ENCODE measurements around the gene GRAMD4. TPM values are rescaled to one million over a fixed set of nuclear protein-coding genes. Genes with fewer than 3 reads are reported as not detected.

The GRAMD4 gene
- total and polyA plus RNA-seq, 4 donors = 16.3 to 67.7 (median 21.2) TPM

DNA sequence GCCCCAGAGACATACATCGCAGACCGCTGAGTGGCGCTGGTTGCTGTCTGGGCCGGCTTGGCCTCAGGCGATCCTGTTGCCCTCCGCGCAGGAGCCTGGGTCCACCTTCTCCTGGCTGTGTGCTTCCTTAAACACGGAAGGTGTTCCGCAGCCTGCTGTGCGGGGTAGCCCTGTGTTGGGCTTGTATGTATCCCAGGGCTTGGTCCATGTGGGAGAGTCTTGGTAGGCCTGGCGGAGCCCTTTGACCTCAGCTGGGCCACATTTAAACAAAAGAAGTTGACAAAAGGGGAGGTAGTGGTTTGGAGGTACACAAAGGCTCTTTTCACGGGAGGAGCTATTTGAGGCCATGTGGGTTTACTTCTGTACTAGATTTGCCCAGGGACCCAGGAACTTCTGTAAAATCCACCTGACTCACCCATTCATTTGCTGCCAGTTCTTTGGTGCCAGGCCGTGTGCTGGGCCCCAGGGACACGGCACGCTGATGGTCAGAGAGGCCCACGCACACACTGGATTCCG lies 11.0 kb upstream of the GRAMD4 start:
- Histone ChIP-seq H3K4me1 (ENCODE audit: control insufficient read depth in 5 of 5, insufficient read depth in 5 of 5, low read length in 5 of 5) (peaks cover 7 to 25% (median 17%) of the 10 kb centered on the region in 5 donors), H3K9ac (ENCODE audit: insufficient read depth in 1 of 2, low read length in 2 of 2) (no peak overlapping the region), H3K36me3 (ENCODE audit: control insufficient read depth in 4 of 4, insufficient read depth in 4 of 4, low read length in 4 of 4) (no peaks in the 10 kb centered on the region), H3K27ac (ENCODE audit: low read depth in 1 of 2, low read length in 1 of 2) (no peak overlapping the region), H3K4me3 (no peak overlapping the region), H3K9me3 (ENCODE audit: control insufficient read depth in 4 of 4, insufficient read depth in 3 of 4, low read length in 3 of 4) (no peaks in the 10 kb centered on the region), H3K27me3 (ENCODE audit: control insufficient read depth in 3 of 3, insufficient read depth in 3 of 3, low read length in 2 of 3) (no peaks in the 10 kb centered on the region)
- TF ChIP-seq, protein P1, sequence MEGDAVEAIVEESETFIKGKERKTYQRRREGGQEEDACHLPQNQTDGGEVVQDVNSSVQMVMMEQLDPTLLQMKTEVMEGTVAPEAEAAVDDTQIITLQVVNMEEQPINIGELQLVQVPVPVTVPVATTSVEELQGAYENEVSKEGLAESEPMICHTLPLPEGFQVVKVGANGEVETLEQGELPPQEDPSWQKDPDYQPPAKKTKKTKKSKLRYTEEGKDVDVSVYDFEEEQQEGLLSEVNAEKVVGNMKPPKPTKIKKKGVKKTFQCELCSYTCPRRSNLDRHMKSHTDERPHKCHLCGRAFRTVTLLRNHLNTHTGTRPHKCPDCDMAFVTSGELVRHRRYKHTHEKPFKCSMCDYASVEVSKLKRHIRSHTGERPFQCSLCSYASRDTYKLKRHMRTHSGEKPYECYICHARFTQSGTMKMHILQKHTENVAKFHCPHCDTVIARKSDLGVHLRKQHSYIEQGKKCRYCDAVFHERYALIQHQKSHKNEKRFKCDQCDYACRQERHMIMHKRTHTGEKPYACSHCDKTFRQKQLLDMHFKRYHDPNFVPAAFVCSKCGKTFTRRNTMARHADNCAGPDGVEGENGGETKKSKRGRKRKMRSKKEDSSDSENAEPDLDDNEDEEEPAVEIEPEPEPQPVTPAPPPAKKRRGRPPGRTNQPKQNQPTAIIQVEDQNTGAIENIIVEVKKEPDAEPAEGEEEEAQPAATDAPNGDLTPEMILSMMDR (IDR thresholded peaks at IDR 0.05; ENCODE audit: control extremely low read depth, extremely low read depth) = no peak
- DNase-seq (no peak), ATAC-seq (ENCODE audit: insufficient read depth, low FRiP score) (no peak)
- WGBS, 2 donors = 83 to 94% methylated on average over 17 of the region's 17 CpGs

DNA sequence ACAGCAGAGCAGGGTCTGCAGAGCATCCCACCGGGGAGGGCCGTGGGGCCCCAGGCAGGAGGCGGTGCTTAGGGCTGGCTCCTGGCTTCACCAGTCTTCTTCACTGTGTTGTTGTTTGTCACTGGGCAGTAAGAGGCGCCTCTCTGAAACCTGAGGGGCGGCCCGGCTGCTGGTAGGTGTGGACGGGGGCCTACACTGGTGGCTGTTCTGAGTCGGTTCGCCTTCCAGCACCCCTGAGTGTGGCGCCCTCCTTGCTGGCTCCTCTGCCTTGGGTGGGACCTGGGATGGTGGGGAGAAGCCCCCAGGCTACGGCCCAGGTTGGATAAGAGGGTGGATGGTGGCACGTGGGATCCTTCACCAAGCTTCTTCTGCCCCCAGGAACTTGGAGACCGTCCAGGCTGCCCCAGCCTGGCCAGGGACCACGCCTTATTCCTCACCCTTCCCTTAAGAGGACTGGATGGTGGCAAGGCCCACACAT lies 10.4 kb upstream of the GRAMD4 start:
- DNase-seq (no peak), ATAC-seq (ENCODE audit: insufficient read depth, low FRiP score) (no peak)
- H3K27me3 ChIP-seq (ENCODE audit: control insufficient read depth in 3 of 3, insufficient read depth in 3 of 3, low read length in 2 of 3) = no peaks in the 10 kb centered on the region
- H3K4me3 ChIP-seq = no peak overlapping the region
- no peak overlapping the region for H3K9ac ChIP-seq (ENCODE audit: insufficient read depth in 1 of 2, low read length in 2 of 2)
- TF ChIP-seq, protein P1 (IDR thresholded peaks at IDR 0.05; ENCODE audit: control extremely low read depth, extremely low read depth) = no peak
- H3K36me3 ChIP-seq (ENCODE audit: control insufficient read depth in 4 of 4, insufficient read depth in 4 of 4, low read length in 4 of 4) = no peaks in the 10 kb centered on the region
- peaks cover 7 to 25% (median 14%) of the 10 kb centered on the region in 5 donors for H3K4me1 ChIP-seq (ENCODE audit: control insufficient read depth in 5 of 5, insufficient read depth in 5 of 5, low read length in 5 of 5)
- H3K27ac ChIP-seq (ENCODE audit: low read depth in 1 of 2, low read length in 1 of 2) = peak overlapping the region in 1 of 2 donors; percentile 5
- H3K9me3 ChIP-seq (ENCODE audit: control insufficient read depth in 4 of 4, insufficient read depth in 3 of 4, low read length in 3 of 4) = no peaks in the 10 kb centered on the region
- WGBS, 2 donors = 90% methylated on average over 14 of the region's 14 CpGs

DNA sequence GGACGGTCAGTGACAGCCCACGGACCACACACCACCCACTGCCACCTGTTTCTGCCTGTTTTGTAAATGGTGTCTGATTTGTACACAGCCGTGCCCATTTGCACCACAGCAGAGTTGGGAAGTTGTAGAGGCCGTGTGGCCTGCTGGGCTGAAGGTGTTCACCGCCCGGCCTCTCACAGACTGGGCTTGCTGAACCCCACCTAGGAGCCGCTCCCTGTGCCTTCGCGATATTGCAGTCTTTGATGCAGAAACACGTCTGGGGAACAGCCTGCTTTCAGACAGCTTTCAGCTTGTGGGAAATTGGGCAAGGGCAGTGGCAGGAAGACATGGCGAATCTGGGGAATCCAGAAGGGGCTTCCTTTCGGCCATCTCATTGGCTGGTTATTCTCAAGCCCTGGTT lies 9.8 kb upstream of the GRAMD4 start:
- Histone ChIP-seq H3K9ac (ENCODE audit: insufficient read depth in 1 of 2, low read length in 2 of 2) (no peak overlapping the region), H3K9me3 (ENCODE audit: control insufficient read depth in 4 of 4, insufficient read depth in 3 of 4, low read length in 3 of 4) (no peaks in the 10 kb centered on the region), H3K4me3 (no peak overlapping the region), H3K4me1 (ENCODE audit: control insufficient read depth in 5 of 5, insufficient read depth in 5 of 5, low read length in 5 of 5) (peaks cover 7 to 25% (median 14%) of the 10 kb centered on the region in 5 donors), H3K36me3 (ENCODE audit: control insufficient read depth in 4 of 4, insufficient read depth in 4 of 4, low read length in 4 of 4) (no peaks in the 10 kb centered on the region), H3K27me3 (ENCODE audit: control insufficient read depth in 3 of 3, insufficient read depth in 3 of 3, low read length in 2 of 3) (no peaks in the 10 kb centered on the region), H3K27ac (ENCODE audit: low read depth in 1 of 2, low read length in 1 of 2) (no peak overlapping the region)
- DNase-seq (no peak), ATAC-seq (ENCODE audit: insufficient read depth, low FRiP score) (no peak)
- WGBS, 2 donors = 43 to 78% methylated on average over 12 of the region's 12 CpGs
- TF ChIP-seq, protein P1 (IDR thresholded peaks at IDR 0.05; ENCODE audit: control extremely low read depth, extremely low read depth) = no peak

DNA sequence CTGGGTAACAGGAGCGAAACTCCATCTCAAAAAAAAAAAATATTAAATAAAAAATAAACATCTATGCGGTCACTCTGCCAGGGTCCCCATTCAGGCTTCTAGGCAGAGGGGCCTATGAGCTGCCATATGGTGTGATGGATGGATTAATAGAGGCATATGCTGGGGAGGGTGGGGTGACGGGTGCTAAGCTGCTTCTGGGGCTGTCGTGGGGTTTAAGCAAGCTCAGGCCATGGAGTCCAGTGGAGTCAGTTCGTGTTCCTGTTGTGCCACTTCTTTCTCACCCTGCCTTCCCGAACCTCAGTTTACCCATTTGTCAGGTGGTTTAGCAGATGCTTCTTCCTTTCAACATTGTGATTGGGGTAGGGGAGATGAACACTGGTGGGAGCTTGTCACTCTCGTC lies 9.0 kb upstream of the GRAMD4 start:
- WGBS, 2 donors = 90 to 98% methylated on average over 7 of the region's 7 CpGs
- TF ChIP-seq, protein P1 (IDR thresholded peaks at IDR 0.05; ENCODE audit: control extremely low read depth, extremely low read depth) = no peak
- H3K4me1 ChIP-seq (ENCODE audit: control insufficient read depth in 5 of 5, insufficient read depth in 5 of 5, low read length in 5 of 5) = peaks cover 7 to 25% (median 14%) of the 10 kb centered on the region in 5 donors
- H3K27me3 ChIP-seq (ENCODE audit: control insufficient read depth in 3 of 3, insufficient read depth in 3 of 3, low read length in 2 of 3) = no peaks in the 10 kb centered on the region
- H3K4me3 ChIP-seq = no peak overlapping the region
- H3K36me3 ChIP-seq (ENCODE audit: control insufficient read depth in 4 of 4, insufficient read depth in 4 of 4, low read length in 4 of 4) = no peaks in the 10 kb centered on the region
- H3K9me3 ChIP-seq (ENCODE audit: control insufficient read depth in 4 of 4, insufficient read depth in 3 of 4, low read length in 3 of 4) = no peaks in the 10 kb centered on the region
- no peak overlapping the region for H3K27ac ChIP-seq (ENCODE audit: low read depth in 1 of 2, low read length in 1 of 2)
- DNase-seq = no peak
- ATAC-seq (ENCODE audit: insufficient read depth, low FRiP score) = no peak
- no peak overlapping the region for H3K9ac ChIP-seq (ENCODE audit: insufficient read depth in 1 of 2, low read length in 2 of 2)

All from lung (tissue), 12 donors.